Caco-2 (cell line): Measurements from ENCODE around the gene TTLL6. TPM values are rescaled to one million over a fixed set of nuclear protein-coding genes. Genes with fewer than 3 reads are reported as not detected.

Source experiments
- BruUV-seq: library from RNA; stranded (reverse); fragments of 400-500 nt; replicated peaks from 2 replicates; lab custom pipeline; 2021; lab: Mats Ljungman, UMichigan
- CTCF ChIA-PET: fragments of 300-600 bp; sonication (Branson Sonifier 250); formaldehyde crosslinking; loops from one replicate; lab custom pipeline; 2022; ENCODE audit warnings: antibody characterized with exemption; lab: Charles Lee
- POLR2A ChIA-PET: fragments of 300-600 bp; sonication (Branson Sonifier 250); formaldehyde crosslinking; loops from one replicate; lab custom pipeline; 2022; ENCODE audit warnings: antibody characterized with exemption; lab: Charles Lee
- DNase-seq, 2 experiments: peaks; one replicate each; pipeline versions ENCODE4 v3.0.0 to v3.0.0-alpha.2; 2020 to 2022
- H3K27me3 ChIP-seq: replicated peaks from 2 replicates; pipeline ENCODE4 v1.6.0; 2011; ENCODE audit warnings: low read length; ENCODE audit not compliant: control insufficient read depth, insufficient read depth
- H3K36me3 ChIP-seq: 2 replicates; pipeline ENCODE4 v1.5.1; 2011; ENCODE audit warnings: low read length; ENCODE audit not compliant: control insufficient read depth, insufficient read depth
- H3K4me1 ChIP-seq: fragments of 250-450 bp; sonication (Bioruptor Pico); 2 replicates; pipeline ENCODE4 v1.5.1; 2020; ENCODE audit warnings: mild to moderate bottlenecking
- H3K4me3 ChIP-seq: 2 replicates; pipeline ENCODE4 v1.5.1; 2011; ENCODE audit warnings: low read depth, mild to moderate bottlenecking, control low read depth, low read length
- H3K9me3 ChIP-seq: fragments of 250-450 bp; sonication (Bioruptor Pico); 2 replicates; pipeline ENCODE4 v1.5.1; 2020; ENCODE audit warnings: mild to moderate bottlenecking, moderate library complexity
- H3K27ac Mint-ChIP-seq: one replicate; pipeline ENCODE4 v1.8.0; 2022; ENCODE audit warnings: mixed read lengths; ENCODE audit not compliant: unreplicated experiment
- H3K27me3 Mint-ChIP-seq: one replicate; pipeline ENCODE4 v1.8.0; 2022; ENCODE audit warnings: mixed read lengths; ENCODE audit not compliant: insufficient read depth, unreplicated experiment
- H3K36me3 Mint-ChIP-seq: one replicate; pipeline ENCODE4 v1.8.0; 2022; ENCODE audit warnings: mild to moderate bottlenecking, mixed read lengths; ENCODE audit not compliant: insufficient read depth, unreplicated experiment
- H3K4me1 Mint-ChIP-seq: one replicate; pipeline ENCODE4 v1.8.0; 2022; ENCODE audit warnings: low read depth, mixed read lengths; ENCODE audit not compliant: unreplicated experiment
- H3K4me3 Mint-ChIP-seq: one replicate; pipeline ENCODE4 v1.8.0; 2022; ENCODE audit warnings: mild to moderate bottlenecking, moderate library complexity, mixed read lengths; ENCODE audit not compliant: unreplicated experiment
- H3K9me3 Mint-ChIP-seq: one replicate; pipeline ENCODE4 v1.8.0; 2022; ENCODE audit warnings: mixed read lengths; ENCODE audit not compliant: unreplicated experiment
- intact Hi-C: fragments of 100-400 bp; cut with micrococcal nuclease; formaldehyde crosslinking; loops from one replicate; pipeline ENCODE4 v1.10.0; 2022; ENCODE audit not compliant: unreplicated experiment
- total RNA-seq: library from RNA; stranded (reverse); gene quantifications from 2 replicates; pipeline ENCODE4 v1.2.3, GENCODE V29; 2022
- TF ChIP-seq, protein P1 (sequence below), 2 experiments: fragments of 200-600 bp in 1 of 2; IDR thresholded peaks; 1 replicate in 1 of 2; 2 replicates in 1 of 2; pipeline versions ENCODE4 v1.5.1 to v1.8.0; 2011 to 2022; ENCODE audit warnings: antibody characterized with exemption in 1 of 2, control low read depth in 1 of 2, inconsistent platforms in 1 of 2, low read depth in 1 of 2, low read length in 1 of 2, mild to moderate bottlenecking in 1 of 2, moderate library complexity in 1 of 2; ENCODE audit not compliant: insufficient read depth in 1 of 2, severe bottlenecking in 1 of 2, unreplicated experiment in 1 of 2

TTLL6 gene
- total RNA-seq, 1 experiment from 2014 or later = 0.16 TPM

- no peaks in the 10 kb centered on the region for H3K9me3 ChIP-seq
- peaks cover 87% of the 10 kb centered on the region for H3K36me3 Mint-ChIP-seq
- peaks cover 10% of the 10 kb centered on the region for H3K4me1 Mint-ChIP-seq
- CTCF ChIA-PET = interaction anchor here (0.6 to 3.5 kb wide), 4 partner anchors 18 to 34 kb away, joined by 4 to 16 read pairs (median 8); partner anchors contain the start of gene TTLL6
- no TSS peak for BruUV-seq
- no peaks in the 10 kb centered on the region for H3K9me3 Mint-ChIP-seq
- POLR2A ChIA-PET = interaction anchor here (1.7 kb wide), 1 partner anchor 42 kb away, joined by 8 read pairs; the partner anchor contains the start of gene ATP5MC1
- H3K4me1 ChIP-seq = peaks cover 18% of the 10 kb centered on the region
- H3K27ac Mint-ChIP-seq = no peak overlapping the region
- TF ChIP-seq, protein P1, sequence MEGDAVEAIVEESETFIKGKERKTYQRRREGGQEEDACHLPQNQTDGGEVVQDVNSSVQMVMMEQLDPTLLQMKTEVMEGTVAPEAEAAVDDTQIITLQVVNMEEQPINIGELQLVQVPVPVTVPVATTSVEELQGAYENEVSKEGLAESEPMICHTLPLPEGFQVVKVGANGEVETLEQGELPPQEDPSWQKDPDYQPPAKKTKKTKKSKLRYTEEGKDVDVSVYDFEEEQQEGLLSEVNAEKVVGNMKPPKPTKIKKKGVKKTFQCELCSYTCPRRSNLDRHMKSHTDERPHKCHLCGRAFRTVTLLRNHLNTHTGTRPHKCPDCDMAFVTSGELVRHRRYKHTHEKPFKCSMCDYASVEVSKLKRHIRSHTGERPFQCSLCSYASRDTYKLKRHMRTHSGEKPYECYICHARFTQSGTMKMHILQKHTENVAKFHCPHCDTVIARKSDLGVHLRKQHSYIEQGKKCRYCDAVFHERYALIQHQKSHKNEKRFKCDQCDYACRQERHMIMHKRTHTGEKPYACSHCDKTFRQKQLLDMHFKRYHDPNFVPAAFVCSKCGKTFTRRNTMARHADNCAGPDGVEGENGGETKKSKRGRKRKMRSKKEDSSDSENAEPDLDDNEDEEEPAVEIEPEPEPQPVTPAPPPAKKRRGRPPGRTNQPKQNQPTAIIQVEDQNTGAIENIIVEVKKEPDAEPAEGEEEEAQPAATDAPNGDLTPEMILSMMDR (IDR thresholded peaks at IDR 0.05; ENCODE audit: insufficient read depth in 1 of 2, low read depth in 1 of 2, low read length in 1 of 2, severe bottlenecking in 1 of 2, unreplicated experiment in 1 of 2) = no peak
- no peak overlapping the region for H3K4me3 ChIP-seq
- intact Hi-C loops = no loop called here
- peaks cover 9% of the 10 kb centered on the region; the same call in 1 of the 2 replicates for H3K36me3 ChIP-seq
- no peaks in the 10 kb centered on the region for H3K27me3 Mint-ChIP-seq
- H3K27me3 ChIP-seq = no peaks in the 10 kb centered on the region
- DNase-seq = no peak
- no peak overlapping the region for H3K4me3 Mint-ChIP-seq
Observed at GRCh38 chr17:48850792-48851323, 33.8 kb upstream of the TTLL6 start.

GRCh38 chr17:48843187-48843900 lies 26.3 kb upstream of the TTLL6 start:
- Mint-ChIP-seq H3K4me1 (peaks cover 17% of the 10 kb centered on the region), H3K27me3 (no peaks in the 10 kb centered on the region), H3K4me3 (no peak overlapping the region), H3K9me3 (no peaks in the 10 kb centered on the region), H3K36me3 (peaks cover 54% of the 10 kb centered on the region), H3K27ac (no peak overlapping the region)
- Histone ChIP-seq H3K4me1 (peaks cover 12% of the 10 kb centered on the region), H3K4me3 (no peak overlapping the region), H3K36me3 (0 out of 2 replicates have a peak, but pooled peaks cover 2% of the 10 kb centered on the region), H3K27me3 (no peaks in the 10 kb centered on the region), H3K9me3 (no peaks in the 10 kb centered on the region)
- TSS peak; percentile 16 for BruUV-seq
- intact Hi-C loops = no loop called here
- ChIA-PET CTCF (interaction anchor here (0.6 to 1.3 kb wide), 2 partner anchors 11 to 36 kb away, joined by 3 to 7 read pairs; no protein-coding TSS in a partner anchor), POLR2A (interaction anchor here (0.7 kb wide), 1 partner anchor 11 kb away, joined by 3 read pairs; no protein-coding TSS in a partner anchor)
- TF ChIP-seq, protein P1 (IDR thresholded peaks at IDR 0.05; ENCODE audit: insufficient read depth in 1 of 2, low read depth in 1 of 2, low read length in 1 of 2, severe bottlenecking in 1 of 2, unreplicated experiment in 1 of 2) = no peak
- DNase-seq = no peak

GRCh38 chr17:48842746-48843145 lies 25.7 kb upstream of the TTLL6 start:
- POLR2A ChIA-PET = interaction anchor here (0.7 kb wide), 1 partner anchor 10 kb away, joined by 3 read pairs; no protein-coding TSS in a partner anchor
- Mint-ChIP-seq H3K4me1 (peaks cover 22% of the 10 kb centered on the region), H3K36me3 (peaks cover 48% of the 10 kb centered on the region), H3K4me3 (no peak overlapping the region), H3K27ac (no peak overlapping the region), H3K9me3 (no peaks in the 10 kb centered on the region), H3K27me3 (no peaks in the 10 kb centered on the region)
- H3K9me3 ChIP-seq = no peaks in the 10 kb centered on the region
- CTCF ChIA-PET = interaction anchor here (1.1 kb wide), 1 partner anchor 36 kb away, joined by 4 read pairs; no protein-coding TSS in a partner anchor
- H3K36me3 ChIP-seq = 0 out of 2 replicates have a peak, but pooled peaks cover 2% of the 10 kb centered on the region
- no TSS peak for BruUV-seq
- TF ChIP-seq, protein P1 (IDR thresholded peaks at IDR 0.05; ENCODE audit: insufficient read depth in 1 of 2, low read depth in 1 of 2, low read length in 1 of 2, severe bottlenecking in 1 of 2, unreplicated experiment in 1 of 2) = no peak
- H3K4me3 ChIP-seq = no peak overlapping the region
- intact Hi-C loops = no loop called here
- peaks cover 18% of the 10 kb centered on the region for H3K4me1 ChIP-seq
- DNase-seq = no peak
- no peaks in the 10 kb centered on the region for H3K27me3 ChIP-seq
